ENCODE measurements around the gene B4GALNT3. TPM values are rescaled to one million over a fixed set of nuclear protein-coding genes. Genes with fewer than 3 reads are reported as not detected.

B4GALNT3 gene
- total RNA-seq, 2 donors from 2014 or later = 3.5 to 4.7 TPM

- H3K36me3 Mint-ChIP-seq (ENCODE audit: low read depth) = no peaks in the 10 kb centered on the region
- H3K4me3 Mint-ChIP-seq = no peak overlapping the region
- H3K4me1 Mint-ChIP-seq = peaks cover 2% of the 10 kb centered on the region
- H3K27me3 Mint-ChIP-seq = no peaks in the 10 kb centered on the region
- no peak overlapping the region for H3K27ac Mint-ChIP-seq
- no peak for ATAC-seq (replicated peaks)
- H3K9me3 Mint-ChIP-seq = no peaks in the 10 kb centered on the region
Measured at GRCh38 chr12:601976-602699, 142.4 kb downstream of the B4GALNT3 start.

GRCh38 chr12:602700-603068 is 142.9 kb downstream of the B4GALNT3 start:
- Mint-ChIP-seq H3K9me3 (no peaks in the 10 kb centered on the region), H3K27me3 (no peaks in the 10 kb centered on the region), H3K4me1 (peaks cover 7% of the 10 kb centered on the region), H3K27ac (no peak overlapping the region), H3K36me3 (ENCODE audit: low read depth) (no peaks in the 10 kb centered on the region), H3K4me3 (no peak overlapping the region)
- no peak for ATAC-seq (replicated peaks)

- peaks cover 13% of the 10 kb centered on the region for H3K4me1 Mint-ChIP-seq
- H3K27ac Mint-ChIP-seq = no peak overlapping the region
- no peaks in the 10 kb centered on the region for H3K27me3 Mint-ChIP-seq
- ATAC-seq (replicated peaks) = no peak
- H3K36me3 Mint-ChIP-seq (ENCODE audit: low read depth) = no peaks in the 10 kb centered on the region
- H3K9me3 Mint-ChIP-seq = no peaks in the 10 kb centered on the region
- no peak overlapping the region for H3K4me3 Mint-ChIP-seq
Measured at GRCh38 chr12:604956-605355, 145.2 kb downstream of the B4GALNT3 start.

- H3K27me3 Mint-ChIP-seq = no peaks in the 10 kb centered on the region
Measured at GRCh38 chr12:607541-608001, 147.8 kb downstream of the B4GALNT3 start.

GRCh38 chr12:608413-608812 is 148.7 kb downstream of the B4GALNT3 start:
- no peaks in the 10 kb centered on the region for H3K9me3 Mint-ChIP-seq
- H3K27ac Mint-ChIP-seq = no peak overlapping the region
- no peak for ATAC-seq (replicated peaks)
- H3K4me1 Mint-ChIP-seq = peaks cover 22% of the 10 kb centered on the region
- H3K4me3 Mint-ChIP-seq = no peak overlapping the region
- no peaks in the 10 kb centered on the region for H3K27me3 Mint-ChIP-seq
- H3K36me3 Mint-ChIP-seq (ENCODE audit: low read depth) = no peaks in the 10 kb centered on the region

More at GRCh38 chr12:607541-608001, 147.8 kb downstream of the B4GALNT3 start:
- Mint-ChIP-seq H3K27ac (no peak overlapping the region), H3K4me1 (peaks cover 22% of the 10 kb centered on the region), H3K4me3 (no peak overlapping the region), H3K9me3 (no peaks in the 10 kb centered on the region), H3K36me3 (ENCODE audit: low read depth) (no peaks in the 10 kb centered on the region)
- ATAC-seq (replicated peaks) = peak; percentile 13

GRCh38 chr12:608921-609320 is 149.2 kb downstream of the B4GALNT3 start:
- Mint-ChIP-seq H3K27ac (no peak overlapping the region), H3K9me3 (no peaks in the 10 kb centered on the region), H3K27me3 (no peaks in the 10 kb centered on the region), H3K36me3 (ENCODE audit: low read depth) (no peaks in the 10 kb centered on the region), H3K4me1 (peaks cover 22% of the 10 kb centered on the region), H3K4me3 (no peak overlapping the region)
- ATAC-seq (replicated peaks) = no peak

- Mint-ChIP-seq H3K4me3 (peak overlapping the region; percentile 63), H3K36me3 (ENCODE audit: low read depth) (no peaks in the 10 kb centered on the region), H3K9me3 (no peaks in the 10 kb centered on the region), H3K4me1 (peaks cover 27% of the 10 kb centered on the region), H3K27me3 (no peaks in the 10 kb centered on the region), H3K27ac (no peak overlapping the region)
- no peak for ATAC-seq (replicated peaks)
Measured at GRCh38 chr12:611721-612120, 152.0 kb downstream of the B4GALNT3 start.

- H3K9me3 Mint-ChIP-seq = no peaks in the 10 kb centered on the region
- ATAC-seq (replicated peaks) = no peak
- H3K36me3 Mint-ChIP-seq (ENCODE audit: low read depth) = no peaks in the 10 kb centered on the region
- H3K27me3 Mint-ChIP-seq = no peaks in the 10 kb centered on the region
- no peak overlapping the region for H3K4me3 Mint-ChIP-seq
- H3K27ac Mint-ChIP-seq = no peak overlapping the region
- H3K4me1 Mint-ChIP-seq = peaks cover 26% of the 10 kb centered on the region
Measured at GRCh38 chr12:612293-612692, 152.6 kb downstream of the B4GALNT3 start.

- H3K4me1 Mint-ChIP-seq = peaks cover 23% of the 10 kb centered on the region
- no peak for ATAC-seq (replicated peaks)
- H3K9me3 Mint-ChIP-seq = no peaks in the 10 kb centered on the region
- no peak overlapping the region for H3K27ac Mint-ChIP-seq
- H3K4me3 Mint-ChIP-seq = no peak overlapping the region
- H3K27me3 Mint-ChIP-seq = no peaks in the 10 kb centered on the region
- H3K36me3 Mint-ChIP-seq (ENCODE audit: low read depth) = no peaks in the 10 kb centered on the region
Measured at GRCh38 chr12:612886-613285, 153.1 kb downstream of the B4GALNT3 start.

Other genes with a start within 250 kb of the B4GALNT3 start
- not detected for gene SLC6A12, start 245.8 kb upstream of the B4GALNT3 start, total RNA-seq
- under 1 TPM in 1 of 2 donors, not detected in 1; 0.32 TPM for gene SLC6A13, start 197.1 kb upstream of the B4GALNT3 start, total RNA-seq
- gene KDM5A, start 70.6 kb upstream of the B4GALNT3 start, total RNA-seq = 10 to 100 TPM; 62.5 to 82.1 TPM
- gene CCDC77, start 58.3 kb upstream of the B4GALNT3 start, total RNA-seq = 10 to 100 TPM; 17.4 to 22.8 TPM
- gene NINJ2, start 203.5 kb downstream of the B4GALNT3 start, total RNA-seq = 10 to 100 TPM in 1 of 2 donors, 1 to 10 TPM in 1; 9.2 to 19.9 TPM